Measurements from ENCODE around the gene SCO2.
"Not testable (repeated sequence)": the region's sequence is repeated elsewhere in the genome, so short reads cannot be mapped to it uniquely, and the experiment has no call there.

Gene SCO2

GRCh38 chr22:50522806-50523438, 2.5 kb downstream of the SCO2 start:
- TF ChIP-seq CTCF (IDR thresholded peaks at IDR 0.05; ENCODE audit: insufficient read depth, low read depth, low read length, missing control alignments): no peak
- DNase-seq (ENCODE audit: low read depth): no peak
- H3K4me3 ChIP-seq (ENCODE audit: low read depth, low read length): no peak overlapping the region

- H3K4me3 ChIP-seq (ENCODE audit: low read depth, low read length): no peak overlapping the region
- no peak for DNase-seq (ENCODE audit: low read depth)
- no peak for TF ChIP-seq CTCF (IDR thresholded peaks at IDR 0.05; ENCODE audit: insufficient read depth, low read depth, low read length, missing control alignments)
Measured at GRCh38 chr22:50522208-50522805, 3.1 kb downstream of the SCO2 start.

- no peak overlapping the region for H3K4me3 ChIP-seq (ENCODE audit: low read depth, low read length)
- TF ChIP-seq CTCF (IDR thresholded peaks at IDR 0.05; ENCODE audit: insufficient read depth, low read depth, low read length, missing control alignments): no peak
- no peak for DNase-seq (ENCODE audit: low read depth)
Measured at GRCh38 chr22:50521710-50522109, 3.7 kb downstream of the SCO2 start.

GRCh38 chr22:50520826-50521453, 4.5 kb downstream of the SCO2 start:
- H3K4me3 ChIP-seq (ENCODE audit: low read depth, low read length): no peak overlapping the region
- DNase-seq (ENCODE audit: low read depth): no peak
- no peak for TF ChIP-seq CTCF (IDR thresholded peaks at IDR 0.05; ENCODE audit: insufficient read depth, low read depth, low read length, missing control alignments)

GRCh38 chr22:50520184-50520583, 5.2 kb downstream of the SCO2 start:
- H3K4me3 ChIP-seq (ENCODE audit: low read depth, low read length); DNase-seq (ENCODE audit: low read depth): not testable (repeated sequence)

GRCh38 chr22:50519151-50519550, 6.2 kb downstream of the SCO2 start:
- H3K4me3 ChIP-seq (ENCODE audit: low read depth, low read length): no peak overlapping the region
- no peak for TF ChIP-seq CTCF (IDR thresholded peaks at IDR 0.05; ENCODE audit: insufficient read depth, low read depth, low read length, missing control alignments)
- no peak for DNase-seq (ENCODE audit: low read depth)

- TF ChIP-seq CTCF (IDR thresholded peaks at IDR 0.05; ENCODE audit: insufficient read depth, low read depth, low read length, missing control alignments): no peak
- no peak for DNase-seq (ENCODE audit: low read depth)
- no peak overlapping the region for H3K4me3 ChIP-seq (ENCODE audit: low read depth, low read length)
Measured at GRCh38 chr22:50518606-50519005, 6.8 kb downstream of the SCO2 start.
